Measurements from ENCODE around the gene FHIT.

DNA sequence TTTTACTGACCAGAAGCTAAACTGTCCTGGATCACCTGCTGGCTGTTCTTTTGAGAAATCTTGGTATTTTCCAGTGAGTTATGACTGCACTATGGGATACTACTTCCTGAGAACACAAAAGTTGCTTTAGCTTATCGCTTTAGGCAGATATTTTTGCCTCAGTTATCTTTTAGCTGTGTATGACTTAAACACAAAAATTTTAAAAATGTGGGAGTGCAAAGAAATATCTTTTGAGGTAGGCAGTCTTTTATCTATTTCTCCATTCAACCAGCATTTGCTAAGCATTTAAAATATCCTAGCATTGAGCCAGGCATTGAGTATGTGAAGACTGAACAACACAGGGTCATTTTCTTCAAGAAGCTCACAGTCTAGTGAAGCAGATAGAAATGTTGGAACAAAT is 981.9 kb downstream of the FHIT start:
- no peak for TF ChIP-seq CTCF (conservative IDR thresholded peaks at IDR 0.05; ENCODE audit: low read depth, low read length)
- no peak for TF ChIP-seq FOS (IDR thresholded peaks at IDR 0.05; ENCODE audit: low read depth, low read length)
- no peak for TF ChIP-seq USF2 (IDR thresholded peaks at IDR 0.05; ENCODE audit: low read depth, low read length)
- TF ChIP-seq SMC3 (IDR thresholded peaks at IDR 0.05; ENCODE audit: low read depth, low read length): no peak
- no peak for TF ChIP-seq MXI1 (IDR thresholded peaks at IDR 0.05; ENCODE audit: borderline replicate concordance, low read depth, low read length)
- no peak for TF ChIP-seq CEBPB (IDR thresholded peaks at IDR 0.05; ENCODE audit: low read depth, low read length)
- TF ChIP-seq CHD1 (IDR thresholded peaks at IDR 0.05; ENCODE audit: low read depth, low read length): no peak
- no peak for TF ChIP-seq POLR2A (IDR thresholded peaks at IDR 0.05; ENCODE audit: low read depth, low read length)
- no peak for TF ChIP-seq RFX5 (IDR thresholded peaks at IDR 0.05; ENCODE audit: low read depth, low read length)
- TF ChIP-seq RAD21 (IDR thresholded peaks at IDR 0.05; ENCODE audit: low read length): no peak
- TF ChIP-seq, protein P1, sequence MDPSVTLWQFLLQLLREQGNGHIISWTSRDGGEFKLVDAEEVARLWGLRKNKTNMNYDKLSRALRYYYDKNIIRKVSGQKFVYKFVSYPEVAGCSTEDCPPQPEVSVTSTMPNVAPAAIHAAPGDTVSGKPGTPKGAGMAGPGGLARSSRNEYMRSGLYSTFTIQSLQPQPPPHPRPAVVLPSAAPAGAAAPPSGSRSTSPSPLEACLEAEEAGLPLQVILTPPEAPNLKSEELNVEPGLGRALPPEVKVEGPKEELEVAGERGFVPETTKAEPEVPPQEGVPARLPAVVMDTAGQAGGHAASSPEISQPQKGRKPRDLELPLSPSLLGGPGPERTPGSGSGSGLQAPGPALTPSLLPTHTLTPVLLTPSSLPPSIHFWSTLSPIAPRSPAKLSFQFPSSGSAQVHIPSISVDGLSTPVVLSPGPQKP (IDR thresholded peaks at IDR 0.05; ENCODE audit: borderline replicate concordance, low read depth, low read length): no peak
